GM19035 (cell line): Measurements from ENCODE around the gene PIM3.

Source experiments
- ATAC-seq: cut with Tn5 transposase; IDR thresholded peaks from one replicate; pipeline ENCODE4 v1.9.1; 2021; ENCODE audit not compliant: unreplicated experiment

The PIM3 gene

GRCh38 chr22:49927483-49928184 is 32.9 kb upstream of the PIM3 start:
- no peak for ATAC-seq

- no peak for ATAC-seq
Observed at GRCh38 chr22:49928185-49928495, 32.4 kb upstream of the PIM3 start.

- ATAC-seq, result no peak
Observed at GRCh38 chr22:49928555-49929210, 31.9 kb upstream of the PIM3 start.

DNA sequence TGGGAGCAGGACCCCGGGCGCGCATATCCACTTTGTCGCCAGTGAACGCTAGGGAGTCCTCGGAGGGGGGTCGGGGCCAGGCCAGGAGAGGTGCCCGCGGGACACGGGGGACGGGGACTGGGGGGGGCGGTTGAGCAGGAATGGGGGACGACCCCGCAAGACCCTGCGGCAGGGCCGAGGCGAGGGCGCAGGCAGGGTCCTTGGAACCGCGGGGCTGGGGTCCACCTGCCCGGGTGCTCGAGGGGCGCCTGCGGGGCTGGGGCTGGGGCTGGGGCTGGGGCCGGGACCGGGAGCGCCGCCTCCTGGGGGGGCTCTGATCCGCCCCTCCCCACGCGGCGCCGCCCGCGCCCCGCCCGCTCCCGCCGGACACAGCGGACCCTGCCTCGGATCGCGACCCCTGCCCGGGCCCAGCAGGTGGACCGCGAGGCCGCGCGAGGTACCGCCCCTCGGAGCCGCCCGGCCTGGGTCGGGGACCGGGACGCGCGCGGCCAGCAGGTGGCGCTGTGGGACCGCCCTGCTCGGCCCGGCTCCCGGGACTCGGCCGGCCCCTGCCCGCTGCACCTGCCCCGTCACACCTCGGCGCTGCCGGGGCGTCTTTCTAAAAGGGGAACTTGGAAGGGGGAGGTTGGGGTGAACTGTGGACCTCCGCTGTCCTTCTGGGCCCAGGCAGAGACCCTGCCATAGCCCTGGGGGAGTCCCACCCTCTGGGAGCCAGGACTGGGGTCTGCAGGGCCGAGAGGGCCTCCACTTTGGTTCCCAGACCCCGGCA is 31.2 kb upstream of the PIM3 start:
- ATAC-seq, result no peak

DNA sequence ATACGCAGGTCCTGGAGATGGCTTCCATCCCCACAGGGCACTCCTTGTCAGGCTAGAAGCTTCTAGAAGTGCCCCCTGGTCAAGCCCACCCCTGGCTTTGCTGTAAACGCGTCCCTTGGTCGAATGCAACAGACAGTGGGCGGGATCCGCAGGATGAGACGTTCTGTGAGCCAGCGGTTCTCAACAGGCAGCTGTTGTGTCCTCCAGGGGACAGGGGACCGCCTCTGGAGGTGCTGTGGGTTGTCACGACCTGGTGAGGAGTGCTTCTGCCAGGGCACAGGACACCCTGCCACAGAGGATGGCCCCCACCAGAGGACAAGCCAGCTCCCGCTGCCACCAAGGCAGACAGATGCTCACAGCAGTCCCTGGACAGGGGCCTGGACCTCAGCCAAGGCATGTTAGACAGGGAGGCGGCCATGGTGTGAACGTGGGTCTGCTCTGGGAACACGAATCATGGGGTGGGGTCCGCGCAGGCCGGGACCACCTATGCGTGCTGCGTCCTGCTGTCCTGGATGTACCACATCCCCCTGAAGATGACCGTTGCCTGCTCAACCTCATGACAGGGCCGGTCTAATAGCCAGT is 30.5 kb upstream of the PIM3 start:
- no peak for ATAC-seq

DNA sequence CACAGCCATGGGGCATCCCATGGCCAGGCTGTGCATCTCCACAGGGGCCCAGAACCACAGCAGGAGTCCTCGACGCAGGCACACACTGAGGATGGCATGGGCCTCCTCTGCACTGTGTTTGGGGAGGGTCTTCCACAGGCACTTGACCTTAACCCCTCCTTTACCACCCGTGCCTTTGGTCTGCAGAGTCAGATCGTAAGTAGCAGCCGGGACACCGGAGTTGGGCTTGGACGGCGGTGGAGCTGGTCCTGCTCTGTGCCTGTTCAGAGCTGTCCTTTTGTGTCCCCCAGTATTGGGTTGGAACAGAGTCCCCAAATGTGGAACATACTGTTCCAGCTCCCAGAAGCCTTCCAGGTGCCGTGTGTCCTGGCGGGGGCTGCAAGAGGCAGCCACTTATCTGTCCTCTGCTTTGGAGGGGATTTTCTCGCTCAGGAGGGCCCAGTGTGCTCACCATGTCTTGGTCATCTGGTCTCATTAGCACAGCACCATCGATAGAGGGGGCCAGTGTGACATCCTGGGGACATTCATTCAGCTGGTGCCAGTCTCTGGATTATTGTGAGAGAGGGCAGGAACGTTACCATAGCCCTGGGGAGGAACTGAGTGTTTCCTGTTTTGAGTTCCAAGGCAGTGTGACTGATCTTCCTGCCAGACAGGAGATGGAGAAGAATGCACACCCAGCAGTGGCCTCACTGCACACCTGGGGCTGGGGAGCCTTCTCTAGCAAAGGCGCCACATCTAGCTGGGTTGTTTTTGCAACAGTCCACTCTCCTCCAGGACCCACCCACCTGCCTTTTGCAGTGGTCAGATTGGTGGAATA is 29.8 kb upstream of the PIM3 start:
- no peak for ATAC-seq

DNA sequence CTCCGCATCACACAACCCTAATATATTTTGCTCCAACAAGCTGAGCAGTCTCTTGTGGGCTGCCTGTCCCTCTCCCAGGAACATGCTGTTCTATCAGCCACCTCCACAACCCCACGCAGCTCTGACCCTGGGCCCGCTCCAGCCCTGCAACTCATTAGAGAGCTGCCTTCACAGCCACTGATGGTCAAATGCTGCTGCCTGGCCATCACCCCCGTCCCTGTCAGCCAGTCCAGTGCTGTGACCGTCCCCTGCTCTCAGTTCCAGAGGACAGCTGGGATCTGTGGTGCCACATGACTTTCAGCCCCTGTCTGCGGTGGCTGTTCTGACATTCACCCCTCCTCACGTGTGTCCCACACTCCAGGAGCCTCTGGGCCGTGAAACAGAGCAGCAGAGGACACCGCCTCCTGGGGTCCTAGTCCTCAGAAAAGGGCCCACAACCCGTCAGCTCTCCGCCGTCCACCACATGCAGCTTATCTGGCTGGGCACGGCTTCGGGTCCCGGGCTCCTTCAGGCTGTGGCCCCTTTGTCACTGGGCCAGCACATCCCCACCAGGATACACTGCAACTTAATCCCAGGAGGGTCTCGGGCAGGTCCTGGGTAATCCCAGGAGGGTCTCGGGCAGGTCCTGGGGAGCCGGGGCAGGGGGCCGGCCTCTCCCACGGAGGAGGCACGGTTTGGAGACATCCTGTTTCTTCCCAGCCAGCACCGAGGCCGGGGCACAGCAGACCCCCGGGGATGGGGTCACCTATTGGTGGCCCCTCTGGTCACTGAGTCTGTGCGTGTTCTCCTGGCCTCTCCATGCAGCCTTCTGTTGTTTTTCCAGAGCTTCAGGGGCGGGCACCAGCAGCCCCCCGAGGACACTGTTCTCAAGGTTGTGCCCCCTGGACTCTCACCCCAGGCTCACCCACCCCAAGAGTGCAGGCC is 27.1 kb upstream of the PIM3 start:
- ATAC-seq, result no peak

GRCh38 chr22:49934160-49934890 is 26.2 kb upstream of the PIM3 start:
- ATAC-seq, result no peak

DNA sequence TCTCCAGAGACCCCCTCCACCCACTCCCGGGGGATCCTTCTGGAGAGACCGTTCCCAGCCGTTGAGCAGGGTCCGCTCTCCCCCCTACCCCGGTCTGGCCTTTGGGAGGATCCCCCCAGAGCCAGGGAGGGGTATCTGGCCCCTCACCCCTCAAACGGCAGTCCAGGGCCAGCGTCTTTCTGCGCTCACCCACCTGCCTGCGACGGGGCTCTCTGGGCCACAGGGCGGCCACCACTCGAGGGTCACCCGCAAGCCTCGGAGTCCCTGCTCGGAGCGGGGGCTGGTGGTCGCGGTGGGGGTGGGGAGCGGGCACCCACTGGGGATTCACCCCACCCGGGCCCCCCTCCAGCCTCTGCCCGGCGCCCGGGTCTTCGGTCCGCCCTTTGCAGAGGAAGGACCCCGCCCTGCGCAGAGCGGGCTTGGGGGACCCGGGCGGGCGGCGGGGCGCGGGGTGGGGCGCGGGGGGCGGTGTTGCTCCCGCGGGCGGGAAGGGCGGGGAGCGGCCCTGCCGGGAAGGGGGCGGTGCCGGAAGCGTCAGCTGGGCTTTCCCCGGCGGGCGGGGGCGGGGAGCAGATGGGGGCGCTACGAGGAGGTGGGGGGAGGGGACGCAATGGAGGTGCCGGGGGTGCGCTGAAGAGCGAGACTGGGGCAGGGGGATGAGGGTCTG is 25.5 kb upstream of the PIM3 start:
- no peak for ATAC-seq

DNA sequence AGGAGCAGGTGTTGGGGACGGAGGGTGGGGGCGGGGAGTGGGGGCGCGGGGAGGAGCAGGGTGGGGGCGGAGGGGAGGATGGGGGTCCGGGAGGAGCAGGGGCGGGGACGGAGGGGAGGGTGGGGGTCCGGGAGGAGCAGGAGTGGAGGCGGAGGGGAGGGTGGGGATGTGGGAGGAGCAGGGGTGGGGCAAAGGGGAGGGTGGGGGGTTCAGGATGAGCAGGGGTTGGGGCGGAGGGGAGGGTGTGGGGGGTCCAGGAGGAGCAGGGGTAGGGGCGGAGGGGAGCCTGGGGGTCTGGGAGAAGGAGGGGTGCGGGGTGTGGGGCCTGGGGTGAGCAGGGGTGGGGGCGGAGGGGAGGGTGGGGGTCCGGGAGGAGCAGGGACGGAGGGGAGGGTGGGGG is 25.0 kb upstream of the PIM3 start:
- ATAC-seq, result no peak

DNA sequence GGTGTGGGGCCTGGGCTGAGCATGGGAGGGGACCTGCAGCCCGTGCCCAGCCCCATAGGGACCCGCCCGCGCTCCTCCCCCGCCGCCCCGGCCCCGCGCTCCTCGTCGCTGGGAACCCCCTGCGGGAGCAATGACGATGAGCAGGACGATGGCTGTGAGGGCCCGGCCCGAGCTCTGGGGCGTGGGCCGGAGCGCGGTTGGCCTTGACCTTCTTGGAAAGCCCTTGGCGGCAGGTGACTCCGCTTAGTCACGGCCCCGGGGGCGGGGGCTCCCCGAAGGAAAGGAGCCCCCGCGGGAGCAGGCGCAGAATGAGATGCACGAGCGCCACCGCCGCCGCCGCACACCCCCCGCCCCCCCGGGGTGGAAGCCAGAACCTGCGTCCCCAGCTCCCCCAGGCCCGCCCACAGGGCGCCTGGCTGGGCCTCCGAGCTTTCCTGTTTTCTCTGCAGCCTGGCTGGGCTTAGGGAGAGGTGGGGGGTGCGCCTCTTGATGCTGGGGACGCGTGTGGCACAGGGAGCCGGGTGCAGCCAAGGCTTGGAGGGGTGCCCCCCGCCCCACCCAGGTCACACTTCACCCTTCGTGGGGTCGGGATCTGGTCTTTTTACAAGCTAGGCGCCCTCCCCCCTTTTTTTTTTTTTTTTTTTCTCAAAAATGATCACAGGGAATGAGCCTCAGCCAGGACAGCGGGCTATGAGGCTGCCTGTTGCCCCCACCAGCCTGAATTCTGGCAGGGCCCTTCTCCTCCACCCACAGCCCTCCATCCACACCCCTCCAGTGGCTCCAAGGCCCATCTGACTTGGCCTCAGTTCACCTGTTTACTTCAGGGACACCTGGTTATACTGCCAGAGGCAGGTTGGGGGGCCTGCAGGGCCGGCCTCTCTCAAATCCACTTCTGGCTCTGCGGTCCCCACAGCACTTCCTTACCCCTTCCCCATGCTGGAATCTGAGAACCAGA is 24.3 kb upstream of the PIM3 start:
- peak; percentile 66 for ATAC-seq

DNA sequence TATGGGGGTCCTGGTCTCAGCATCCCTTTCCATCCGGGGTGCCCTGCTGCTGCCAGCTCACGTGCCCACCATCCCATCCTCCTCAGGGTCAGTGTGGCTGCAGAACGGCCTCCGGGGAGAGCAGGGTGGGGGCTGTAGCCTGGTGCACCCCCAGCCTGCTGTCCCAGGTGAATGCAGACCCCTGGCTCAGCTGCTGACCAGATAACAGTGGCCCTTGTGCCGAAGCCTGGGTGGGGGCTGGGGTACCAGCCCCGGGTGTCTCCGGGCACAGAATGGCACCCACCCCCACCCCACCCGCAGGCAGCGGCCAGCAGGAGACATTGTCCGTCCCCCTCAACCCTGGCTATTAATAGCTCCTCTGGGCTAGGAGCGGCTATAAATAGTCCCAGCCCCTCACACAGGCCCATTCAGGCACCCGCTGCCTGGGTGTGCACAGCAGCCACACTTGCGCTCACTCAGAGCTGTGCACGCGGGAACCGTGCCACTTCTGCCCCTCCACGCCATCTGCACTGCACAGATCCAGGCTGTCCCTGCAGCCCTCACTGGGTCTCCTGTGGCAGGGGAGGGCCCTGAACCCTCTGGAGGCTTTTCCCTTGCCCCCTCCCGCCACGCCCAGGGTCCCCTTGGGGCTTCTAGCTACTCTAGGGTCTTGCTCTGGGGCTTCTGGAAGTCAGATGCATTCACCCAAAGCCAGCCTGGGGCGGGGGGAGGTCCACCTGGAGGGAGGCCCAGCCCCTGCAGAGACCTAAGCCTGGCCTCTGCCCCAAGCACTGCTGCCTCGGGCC is 23.4 kb upstream of the PIM3 start:
- ATAC-seq, result no peak

DNA sequence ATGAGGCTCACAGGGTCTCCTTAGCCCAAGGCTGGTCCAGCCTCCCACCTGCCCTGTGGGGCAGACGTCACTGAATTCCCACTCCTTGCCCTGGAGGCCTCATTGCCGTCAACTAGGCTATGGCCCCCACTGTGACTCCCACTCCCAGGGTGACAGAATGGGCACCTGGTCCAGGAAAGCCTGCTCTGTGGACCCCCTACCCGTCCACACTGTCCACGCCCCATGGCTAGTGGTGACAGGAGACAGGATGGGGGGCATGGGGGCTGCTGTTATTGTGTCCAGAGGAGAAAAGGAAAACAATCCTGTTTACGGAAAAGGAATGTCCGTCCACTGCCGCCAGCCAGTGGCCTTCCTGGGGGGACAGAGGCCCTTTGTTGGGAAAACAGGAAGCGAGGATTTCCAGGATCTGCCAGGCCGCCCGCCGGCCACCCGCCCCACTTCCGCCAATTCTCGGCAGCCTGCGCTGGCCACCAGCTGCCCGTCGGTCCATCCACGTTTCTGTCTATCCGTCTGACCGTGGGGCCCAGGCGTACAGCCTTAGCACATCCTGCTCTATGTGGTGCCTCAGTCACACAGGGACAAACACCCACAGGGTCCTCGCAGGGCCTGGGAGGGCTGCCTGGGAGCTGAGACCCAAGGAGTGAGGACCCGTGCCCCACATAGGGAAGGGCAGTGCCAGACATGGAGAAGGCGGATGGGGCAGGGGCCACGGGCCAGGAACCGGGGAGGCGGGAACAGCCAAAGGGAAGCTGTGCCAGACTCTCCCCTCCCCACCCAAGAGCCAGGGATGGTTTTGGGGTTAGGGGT is 22.6 kb upstream of the PIM3 start:
- no peak for ATAC-seq

DNA sequence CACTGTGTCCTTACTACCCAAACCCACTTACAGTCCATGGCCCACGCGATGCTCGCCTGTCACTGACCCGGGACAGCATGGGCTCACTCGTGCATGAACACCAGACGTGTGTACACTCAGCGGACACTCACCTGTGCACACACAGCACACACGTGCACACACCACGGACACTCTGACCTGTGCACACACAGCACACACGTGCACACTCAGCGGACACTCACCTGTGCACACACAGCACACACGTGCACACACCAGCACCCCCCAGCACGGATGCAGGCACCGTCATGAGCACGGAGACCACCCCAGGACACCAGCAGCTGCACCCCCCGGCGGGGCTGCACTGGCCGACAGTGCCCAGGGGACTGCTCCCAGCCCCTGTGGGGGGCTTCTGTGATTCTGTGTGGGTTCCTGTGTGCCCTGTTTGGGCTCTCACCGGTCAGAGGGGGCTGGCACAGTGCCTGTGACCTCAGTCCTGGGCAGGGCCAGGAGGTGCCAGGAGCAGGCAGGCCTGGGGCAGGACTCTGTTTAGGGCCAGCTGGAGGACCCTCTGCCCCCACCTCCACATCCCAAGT is 21.9 kb upstream of the PIM3 start:
- ATAC-seq, result no peak

GRCh38 chr22:49941507-49942316 is 18.9 kb upstream of the PIM3 start:
- no peak for ATAC-seq
